Mesenchymal stem cell (in vitro differentiated cells and primary cell): ENCODE measurements around the gene SYT7.

Source experiments
- DNase-seq: peaks from one replicate; pipeline ENCODE4 v3.0.0-alpha.2; 2013
- H2AFZ ChIP-seq: one replicate; pipeline ENCODE4 v1.6.1; 2013; ENCODE audit warnings: low read depth, mild to moderate bottlenecking, control low read depth, inconsistent platforms, low read length, moderate library complexity
- H2AK5ac ChIP-seq: 2 replicates; pipeline ENCODE4 v1.6.1; 2013; ENCODE audit warnings: low read length, moderate library complexity, mild to moderate bottlenecking, inconsistent platforms; ENCODE audit not compliant: severe bottlenecking
- H2BK120ac ChIP-seq: one replicate; pipeline ENCODE4 v1.6.1; 2013; ENCODE audit warnings: low read depth, mild to moderate bottlenecking, inconsistent platforms, low read length, moderate library complexity
- H2BK12ac ChIP-seq, 2 experiments: one replicate each; pipeline ENCODE4 v1.6.1; 2013; ENCODE audit warnings: inconsistent platforms in 2 of 2, low read length in 2 of 2, mild to moderate bottlenecking in 2 of 2, moderate library complexity in 2 of 2, control low read depth in 1 of 2
- H2BK15ac ChIP-seq: one replicate; pipeline ENCODE4 v1.6.1; 2013; ENCODE audit warnings: mild to moderate bottlenecking, low read depth, inconsistent platforms; ENCODE audit not compliant: poor library complexity, severe bottlenecking
- H2BK5ac ChIP-seq: 2 replicates; pipeline ENCODE4 v1.6.1; 2013; ENCODE audit warnings: low read depth, mild to moderate bottlenecking, low read length, control low read depth, inconsistent platforms; ENCODE audit not compliant: poor library complexity, severe bottlenecking
- H3K14ac ChIP-seq, 2 experiments: one replicate each; pipeline ENCODE4 v1.6.1; 2013; ENCODE audit warnings: inconsistent platforms in 2 of 2, low read length in 2 of 2, control low read depth in 1 of 2, mild to moderate bottlenecking in 1 of 2, moderate library complexity in 1 of 2
- H3K18ac ChIP-seq, 2 experiments: one replicate each; pipeline ENCODE4 v1.6.1; 2013; ENCODE audit warnings: inconsistent platforms in 2 of 2, low read length in 2 of 2, control low read depth in 1 of 2, low read depth in 1 of 2, mild to moderate bottlenecking in 1 of 2
- H3K23ac ChIP-seq, 2 experiments: one replicate each; pipeline ENCODE4 v1.6.1; 2013; ENCODE audit warnings: inconsistent platforms in 2 of 2, low read length in 2 of 2, mild to moderate bottlenecking in 2 of 2, moderate library complexity in 2 of 2, control low read depth in 1 of 2
- H3K27ac ChIP-seq: 2 replicates; pipeline ENCODE4 v1.5.1; 2013; ENCODE audit warnings: mild to moderate bottlenecking, moderate library complexity, low read length, control low read depth, inconsistent platforms; ENCODE audit not compliant: poor library complexity, severe bottlenecking
- H3K27me3 ChIP-seq, 2 experiments: 2 replicates each; pipeline versions ENCODE4 v1.6.1 to v1.7.0; 2013; ENCODE audit warnings: low read length in 2 of 2, mild to moderate bottlenecking in 2 of 2, moderate library complexity in 2 of 2, control low read depth in 1 of 2, inconsistent platforms in 1 of 2; ENCODE audit not compliant: control insufficient read depth in 1 of 2, insufficient read depth in 1 of 2
- H3K36me3 ChIP-seq, 2 experiments: 2 replicates each; pipeline versions ENCODE4 v1.6.1 to v1.7.0; 2013; ENCODE audit warnings: low read length in 2 of 2, control low read depth in 1 of 2, inconsistent platforms in 1 of 2, low read depth in 1 of 2, mild to moderate bottlenecking in 1 of 2; ENCODE audit not compliant: insufficient read depth in 2 of 2, control insufficient read depth in 1 of 2
- H3K4ac ChIP-seq, 2 experiments: one replicate each; pipeline ENCODE4 v1.6.1; 2013; ENCODE audit warnings: inconsistent platforms in 2 of 2, low read length in 2 of 2, mild to moderate bottlenecking in 2 of 2, moderate library complexity in 2 of 2, control low read depth in 1 of 2, low read depth in 1 of 2
- H3K4me1 ChIP-seq: 2 replicates; pipeline ENCODE4 v1.6.1; 2013; ENCODE audit warnings: low read depth, low read length, control low read depth; ENCODE audit not compliant: control insufficient read depth, insufficient read depth
- H3K4me2 ChIP-seq: 2 replicates; pipeline ENCODE4 v1.6.1; 2013; ENCODE audit warnings: low read length, mild to moderate bottlenecking, inconsistent platforms; ENCODE audit not compliant: poor library complexity, severe bottlenecking
- H3K4me3 ChIP-seq, 2 experiments: 2 replicates each; pipeline versions ENCODE4 v1.5.1 to v1.7.0; 2013; ENCODE audit warnings: low read length in 2 of 2, mild to moderate bottlenecking in 2 of 2, control low read depth in 1 of 2, low read depth in 1 of 2; ENCODE audit not compliant: insufficient read depth in 1 of 2
- H3K79me1 ChIP-seq: replicated peaks from 2 replicates; pipeline ENCODE4 v1.6.1; 2013; ENCODE audit warnings: mild to moderate bottlenecking, control low read depth, low read length, inconsistent platforms; ENCODE audit not compliant: poor library complexity, severe bottlenecking
- H3K9ac ChIP-seq: 2 replicates; pipeline ENCODE4 v1.7.0; 2013; ENCODE audit warnings: mild to moderate bottlenecking, low read length, moderate library complexity
- H3K9me3 ChIP-seq: 2 replicates; pipeline ENCODE4 v1.7.0; 2013; ENCODE audit warnings: mild to moderate bottlenecking, low read length; ENCODE audit not compliant: control insufficient read depth
- H4K8ac ChIP-seq: one replicate; pipeline ENCODE4 v1.6.1; 2013; ENCODE audit warnings: inconsistent platforms, mild to moderate bottlenecking, low read length, moderate library complexity
- H4K91ac ChIP-seq: one replicate; pipeline ENCODE4 v1.6.1; 2013; ENCODE audit warnings: mild to moderate bottlenecking, low read length, inconsistent platforms
- WGBS: methylation state at CpG from one replicate; pipeline ENCODE4 v1.1.7; 2013; ENCODE audit warnings: mixed read lengths; 5-methylcytosine and 5-hydroxymethylcytosine counted together

SYT7 gene

DNA sequence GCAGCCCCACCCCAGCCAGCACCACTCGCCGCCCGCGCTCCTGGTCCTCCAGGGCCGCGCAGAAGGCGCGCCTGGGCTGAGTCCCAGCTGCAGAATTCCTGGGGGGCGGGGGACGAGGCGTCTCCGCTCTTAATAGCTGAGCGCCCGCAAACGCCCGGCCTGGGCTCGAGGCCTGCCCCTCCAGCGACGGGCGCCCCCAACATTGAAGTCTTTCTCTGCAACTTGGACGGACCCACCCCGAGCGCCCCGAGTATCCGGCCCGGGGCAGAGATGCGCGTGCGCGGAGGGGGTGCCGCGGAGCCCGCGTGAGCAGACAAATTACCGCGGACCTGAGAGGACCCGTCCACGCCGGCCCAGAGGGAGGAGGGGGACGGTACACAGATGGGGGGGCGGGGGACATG is 6.7 kb upstream of the SYT7 start:
- H3K27me3 ChIP-seq: peaks cover 25 to 89% of the 10 kb centered on the region in 2 experiments
- WGBS: 0% methylated on average over 39 of the region's 41 CpGs
- H4K91ac ChIP-seq: no peak overlapping the region
- H3K27ac ChIP-seq: no peak overlapping the region
- no peak overlapping the region for H2BK12ac ChIP-seq
- H3K18ac ChIP-seq: no peak overlapping the region
- H3K14ac ChIP-seq: no peak overlapping the region
- no peak overlapping the region for H3K23ac ChIP-seq
- no peak overlapping the region for H4K8ac ChIP-seq
- no peak overlapping the region for H2BK120ac ChIP-seq
- no peak for DNase-seq
- peak overlapping the region; percentile 10 to 72 for H3K4me3 ChIP-seq
- H2BK15ac ChIP-seq: no peak overlapping the region
- H3K4me2 ChIP-seq: peak overlapping the region; percentile 63
- no peaks in the 10 kb centered on the region for H3K9me3 ChIP-seq
- no peak overlapping the region for H2AK5ac ChIP-seq
- no peak overlapping the region for H3K4ac ChIP-seq
- H3K4me1 ChIP-seq: peaks cover 12% of the 10 kb centered on the region
- H3K9ac ChIP-seq: peak overlapping the region; percentile 22
- no peaks in the 10 kb centered on the region for H3K79me1 ChIP-seq
- H2AFZ ChIP-seq: no peak overlapping the region
- H3K36me3 ChIP-seq: no peaks in the 10 kb centered on the region
- no peak overlapping the region for H2BK5ac ChIP-seq

- no peak overlapping the region for H2AFZ ChIP-seq
- 27% methylated on average over 12 of the region's 13 CpGs for WGBS
- H2AK5ac ChIP-seq: no peak overlapping the region
- H3K36me3 ChIP-seq: no peaks in the 10 kb centered on the region
- DNase-seq: no peak
- H2BK12ac ChIP-seq: no peak overlapping the region
- H4K91ac ChIP-seq: no peak overlapping the region
- no peaks in the 10 kb centered on the region for H3K9me3 ChIP-seq
- no peak overlapping the region for H3K18ac ChIP-seq
- peak overlapping the region in 1 of 2 experiments; percentile 72 for H3K4me3 ChIP-seq
- H3K4ac ChIP-seq: no peak overlapping the region
- no peak overlapping the region for H3K14ac ChIP-seq
- H3K27ac ChIP-seq: no peak overlapping the region
- H3K79me1 ChIP-seq: no peaks in the 10 kb centered on the region
- H2BK15ac ChIP-seq: no peak overlapping the region
- no peak overlapping the region for H3K23ac ChIP-seq
- no peak overlapping the region for H2BK120ac ChIP-seq
- peak overlapping the region; percentile 63 for H3K4me2 ChIP-seq
- H2BK5ac ChIP-seq: no peak overlapping the region
- H3K27me3 ChIP-seq: peaks cover 30 to 89% of the 10 kb centered on the region in 2 experiments
- H4K8ac ChIP-seq: no peak overlapping the region
- peak overlapping the region; percentile 22 for H3K9ac ChIP-seq
- H3K4me1 ChIP-seq: peaks cover 12% of the 10 kb centered on the region
These were observed 6.0 kb upstream of the SYT7 start for GRCh38 chr11:61586792-61587430.

DNA sequence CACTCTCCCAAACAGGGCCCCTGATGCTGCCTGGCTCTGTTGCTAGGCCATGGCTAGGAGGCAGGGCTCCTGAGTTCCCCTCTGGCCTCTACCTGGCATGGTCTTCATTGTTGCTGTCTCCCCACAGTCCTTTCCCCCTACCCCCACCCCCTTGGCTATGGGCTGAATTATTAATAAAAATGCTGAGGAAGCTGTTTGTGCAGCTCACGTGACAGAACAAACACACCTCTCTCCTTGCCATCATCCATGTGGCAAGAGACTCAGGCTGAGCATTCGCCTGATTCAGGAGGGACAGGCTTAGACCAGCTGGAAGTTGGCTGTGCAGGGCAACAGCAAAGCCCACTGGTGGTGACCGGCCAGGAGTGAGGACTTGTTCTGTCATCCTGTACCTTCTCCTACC is 4.2 kb upstream of the SYT7 start:
- H3K14ac ChIP-seq: no peak overlapping the region
- no peak overlapping the region for H4K8ac ChIP-seq
- H2BK12ac ChIP-seq: no peak overlapping the region
- H3K4me1 ChIP-seq: peaks cover 20% of the 10 kb centered on the region
- H2BK15ac ChIP-seq: no peak overlapping the region
- H3K27me3 ChIP-seq: peaks cover 25 to 79% of the 10 kb centered on the region in 2 experiments
- H2AK5ac ChIP-seq: no peak overlapping the region
- H2BK120ac ChIP-seq: no peak overlapping the region
- H3K79me1 ChIP-seq: no peaks in the 10 kb centered on the region
- no peak overlapping the region for H2AFZ ChIP-seq
- H3K18ac ChIP-seq: no peak overlapping the region
- no peak overlapping the region for H4K91ac ChIP-seq
- no peak overlapping the region for H3K4me3 ChIP-seq
- no peak overlapping the region for H3K23ac ChIP-seq
- H2BK5ac ChIP-seq: no peak overlapping the region
- H3K4me2 ChIP-seq: no peak overlapping the region
- 81% methylated on average over 2 of the region's 3 CpGs for WGBS
- no peaks in the 10 kb centered on the region for H3K9me3 ChIP-seq
- H3K36me3 ChIP-seq: no peaks in the 10 kb centered on the region
- no peak overlapping the region for H3K4ac ChIP-seq
- DNase-seq: no peak
- no peak overlapping the region for H3K9ac ChIP-seq
- no peak overlapping the region for H3K27ac ChIP-seq

GRCh38 chr11:61581931-61582330 is 1.1 kb upstream of the SYT7 start:
- Histone ChIP-seq H2AK5ac (no peak overlapping the region), H2BK12ac (no peak overlapping the region), H3K79me1 (no peaks in the 10 kb centered on the region), H3K27ac (no peak overlapping the region), H2BK5ac (no peak overlapping the region), H2BK15ac (no peak overlapping the region), H3K9me3 (no peaks in the 10 kb centered on the region), H2AFZ (no peak overlapping the region), H3K4me3 (no peak overlapping the region), H3K18ac (no peak overlapping the region), H3K4me2 (no peak overlapping the region), H4K91ac (no peak overlapping the region), H3K4me1 (peaks cover 11% of the 10 kb centered on the region), H4K8ac (no peak overlapping the region), H3K4ac (no peak overlapping the region), H2BK120ac (no peak overlapping the region), H3K23ac (no peak overlapping the region), H3K9ac (no peak overlapping the region), H3K27me3 (peaks cover 35 to 82% of the 10 kb centered on the region in 2 experiments), H3K14ac (no peak overlapping the region), H3K36me3 (no peaks in the 10 kb centered on the region)
- DNase-seq: no peak
- 55% methylated on average over 2 of the region's 2 CpGs for WGBS
